Activated CD4-positive, alpha-beta T cell treated with anti-CD3 and anti-CD28 coated beads for 4 hours (primary cell): ENCODE results near the gene GRIA4.

ENCODE experiments used
- DNase-seq, 2 donors: peaks; one replicate each; pipeline ENCODE4 v3.0.0-alpha.2; 2020

The GRIA4 gene

DNA sequence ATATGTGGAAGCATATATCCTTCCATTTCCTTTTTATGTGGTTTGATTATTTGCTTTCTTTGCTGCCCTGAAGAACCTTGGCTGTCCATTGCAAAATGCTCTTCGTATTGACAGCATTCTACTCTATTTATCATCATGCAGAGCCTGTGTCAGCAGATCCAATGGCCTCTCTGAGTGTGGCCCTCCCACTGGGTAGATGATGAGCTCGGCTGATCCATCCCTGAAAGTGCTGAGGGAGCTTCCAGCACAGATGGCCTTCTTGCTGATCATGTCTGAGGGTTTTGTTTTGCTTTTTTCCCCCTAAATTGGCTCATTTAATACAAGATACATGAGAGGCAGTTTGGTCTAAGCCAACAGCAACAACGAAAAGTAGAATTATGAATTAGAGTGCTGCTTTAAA is 181.0 kb downstream of the GRIA4 start:
- no peak for DNase-seq

GRCh38 chr11:105793092-105793491 is 183.2 kb downstream of the GRIA4 start:
- DNase-seq: no peak

DNA sequence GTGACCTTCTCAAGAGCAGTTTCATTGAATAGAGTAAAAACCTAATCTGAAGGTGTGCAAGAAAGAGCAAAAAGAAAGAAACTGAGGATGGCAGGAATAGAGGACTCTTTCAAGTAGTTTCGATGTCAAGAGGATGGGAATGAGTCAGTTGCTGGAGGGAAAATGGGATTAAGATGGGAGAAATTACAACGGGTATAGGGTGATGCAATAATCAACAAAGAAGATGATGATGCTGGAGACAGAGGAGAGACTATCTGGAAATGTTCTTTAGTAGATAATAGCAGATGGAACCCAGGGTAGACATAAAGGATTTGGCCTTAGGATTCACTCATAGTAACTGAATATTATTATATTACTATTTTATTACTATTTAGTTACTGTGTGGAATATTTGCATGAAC is 189.4 kb downstream of the GRIA4 start:
- no peak for DNase-seq

DNA sequence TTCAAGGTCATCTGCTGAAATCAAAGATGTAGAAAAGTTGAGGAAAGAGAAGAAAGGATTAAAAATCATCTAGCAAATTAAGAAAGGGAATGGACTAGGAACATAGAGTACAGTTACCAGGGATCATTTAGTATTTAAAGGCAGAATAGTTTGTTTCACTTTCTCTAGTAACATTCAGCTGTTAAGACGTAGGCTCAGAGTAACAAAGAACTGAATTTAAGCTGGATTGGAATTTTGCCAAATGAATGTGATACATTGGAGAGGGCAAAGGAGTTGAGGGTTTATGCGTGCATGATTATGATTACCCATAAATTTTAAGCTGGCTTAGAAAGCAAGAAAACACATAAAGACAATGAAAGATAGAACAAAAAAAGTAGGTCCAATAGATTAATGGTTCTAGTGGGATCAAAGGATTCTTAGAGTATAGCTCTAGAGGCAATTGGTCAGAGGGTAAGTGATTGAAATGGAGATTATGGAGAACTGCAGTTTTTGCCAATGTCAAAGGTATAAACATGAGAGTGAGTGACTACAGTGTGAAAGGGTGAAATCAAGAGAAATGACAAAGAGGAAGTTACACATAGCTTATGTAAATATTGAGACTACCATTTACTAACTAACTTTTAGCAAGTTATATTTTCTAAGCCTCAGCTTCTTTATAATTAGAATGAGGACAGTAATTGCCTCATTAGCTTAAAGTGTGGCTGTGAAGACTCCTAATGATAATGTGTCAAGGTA is 190.0 kb downstream of the GRIA4 start:
- DNase-seq: no peak

- no peak for DNase-seq
Measured at GRCh38 chr11:105802390-105802789, 192.5 kb downstream of the GRIA4 start.

DNA sequence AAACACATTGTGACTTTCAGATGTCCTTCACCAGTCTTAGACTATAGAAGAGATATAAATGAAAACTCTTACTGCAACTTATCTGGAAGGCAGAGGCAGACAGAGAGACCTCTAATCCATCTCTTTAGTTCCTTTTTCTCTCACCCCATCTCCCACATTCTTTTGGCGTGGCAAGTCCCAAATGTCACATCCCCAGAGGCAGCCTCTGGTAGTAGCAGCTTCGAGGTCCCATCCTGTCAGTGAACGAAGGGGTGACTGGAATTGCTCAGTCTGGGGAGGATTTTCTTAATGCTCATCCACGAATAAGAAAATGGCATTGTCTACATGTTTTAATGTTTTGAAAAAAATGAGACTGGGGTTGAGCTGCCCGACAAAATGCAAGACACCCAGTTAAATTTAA is 201.4 kb downstream of the GRIA4 start:
- DNase-seq: no peak

DNA sequence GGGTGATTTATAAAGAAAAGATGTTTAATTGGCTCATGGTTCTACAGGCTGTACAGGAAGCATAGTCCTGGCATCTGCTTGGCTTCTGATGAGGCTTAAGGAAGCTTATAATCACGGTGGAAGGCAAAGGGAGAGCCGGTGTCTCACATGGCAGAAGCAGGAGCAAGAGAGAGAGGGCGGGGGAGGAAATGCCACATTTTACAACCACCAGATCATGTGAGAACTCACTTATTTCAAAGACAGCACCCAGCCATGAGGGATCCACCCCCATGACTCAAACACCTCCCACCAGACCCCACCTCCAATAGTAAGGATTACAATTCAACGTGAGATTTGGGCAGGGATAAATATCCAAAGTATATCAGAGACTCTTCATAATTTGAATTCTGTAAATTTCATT is 211.5 kb downstream of the GRIA4 start:
- DNase-seq: no peak

GRCh38 chr11:105821781-105822180 is 211.9 kb downstream of the GRIA4 start:
- no peak for DNase-seq

- DNase-seq: no peak
Measured at GRCh38 chr11:105823495-105824033, 213.7 kb downstream of the GRIA4 start.

- no peak for DNase-seq
Measured at GRCh38 chr11:105824457-105825013, 214.7 kb downstream of the GRIA4 start.

DNA sequence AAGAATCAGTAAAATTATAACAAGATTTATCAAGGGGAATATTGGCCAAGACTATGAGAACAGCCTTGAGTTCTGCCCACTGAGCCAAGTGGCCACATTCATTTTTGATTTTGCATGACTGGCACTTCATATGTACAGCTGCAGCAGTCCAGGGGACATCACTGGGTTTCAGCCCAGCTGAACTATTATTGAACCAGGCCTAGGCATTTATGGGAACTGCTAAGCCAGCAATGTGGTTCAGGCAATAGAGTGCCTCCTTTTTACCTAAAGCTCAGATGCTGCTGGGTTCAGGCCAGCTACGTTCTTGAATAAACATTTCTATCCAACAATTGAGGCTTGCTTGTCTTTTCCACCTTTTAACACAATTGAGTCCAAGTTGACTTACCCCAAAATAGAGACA is 215.3 kb downstream of the GRIA4 start:
- no peak for DNase-seq

DNA sequence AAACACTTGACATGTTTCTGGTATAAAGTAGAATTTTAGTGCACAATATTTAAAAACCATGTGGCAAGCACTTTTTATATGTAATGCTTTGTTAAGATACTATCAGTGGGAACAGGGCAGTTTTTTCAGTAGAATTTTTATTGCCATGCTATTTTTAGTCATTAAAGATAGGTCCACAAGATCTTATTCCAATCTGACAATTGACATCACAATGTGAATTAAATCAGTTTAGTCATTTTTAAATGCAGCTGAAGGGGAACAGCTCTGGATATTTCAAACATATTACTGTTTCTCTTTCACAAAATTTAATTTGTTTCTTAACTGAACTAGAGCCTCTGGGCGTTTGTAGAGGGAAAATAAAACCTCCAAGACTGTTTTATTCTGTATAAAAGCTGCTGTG is 218.0 kb downstream of the GRIA4 start:
- no peak for DNase-seq

DNA sequence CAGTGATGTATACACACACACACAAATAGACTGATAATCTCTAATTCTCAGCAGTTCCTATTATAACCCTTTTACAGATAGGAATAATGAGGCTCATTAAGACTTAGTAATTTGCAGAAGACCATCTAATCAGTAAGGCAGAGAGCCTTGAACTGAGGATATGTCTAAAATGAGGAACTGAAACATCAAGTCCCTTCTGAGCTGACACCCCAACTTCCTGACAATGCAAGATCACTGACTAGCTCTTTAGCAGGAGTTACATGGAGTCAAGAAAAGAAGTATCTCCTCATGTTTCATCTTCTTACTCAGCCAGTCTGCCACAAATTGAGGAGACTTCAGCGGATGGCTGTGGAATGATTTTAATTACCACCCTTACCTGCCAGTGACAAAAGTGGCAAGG is 219.2 kb downstream of the GRIA4 start:
- DNase-seq: no peak

GRCh38 chr11:105834461-105834860 is 224.6 kb downstream of the GRIA4 start:
- DNase-seq: no peak

DNA sequence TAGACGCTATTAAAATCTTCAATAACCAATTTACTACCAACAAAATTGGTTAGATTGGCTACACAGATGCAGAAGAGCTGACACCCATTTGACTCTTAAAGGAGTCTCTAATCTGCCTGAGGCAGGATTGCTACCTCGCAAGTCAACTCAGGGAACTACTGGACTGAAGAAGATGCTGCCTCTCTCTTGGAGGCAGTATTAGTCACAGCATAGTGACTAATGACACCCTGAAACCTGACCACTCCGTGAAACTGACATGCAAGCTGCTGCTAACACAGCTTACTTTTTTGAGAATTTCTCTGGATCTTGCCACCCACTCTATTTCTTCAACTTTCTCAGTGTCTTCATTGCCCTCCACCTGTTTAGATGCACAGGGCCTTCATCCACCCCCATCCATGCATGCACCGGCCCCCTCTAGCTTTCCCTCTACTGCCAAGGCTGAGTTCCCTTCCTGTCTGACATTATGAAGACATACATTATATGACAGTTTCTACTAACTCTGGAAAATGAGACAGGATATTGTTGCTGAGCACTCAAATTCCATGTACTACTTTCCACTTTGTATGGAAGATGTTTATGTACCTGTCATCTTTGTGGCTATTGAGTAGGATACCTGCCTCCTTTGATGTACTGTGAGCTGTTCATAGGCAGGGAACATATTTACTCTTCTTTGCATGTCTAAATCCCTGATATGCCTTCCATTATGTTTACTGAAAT is 229.0 kb downstream of the GRIA4 start:
- no peak for DNase-seq

DNA sequence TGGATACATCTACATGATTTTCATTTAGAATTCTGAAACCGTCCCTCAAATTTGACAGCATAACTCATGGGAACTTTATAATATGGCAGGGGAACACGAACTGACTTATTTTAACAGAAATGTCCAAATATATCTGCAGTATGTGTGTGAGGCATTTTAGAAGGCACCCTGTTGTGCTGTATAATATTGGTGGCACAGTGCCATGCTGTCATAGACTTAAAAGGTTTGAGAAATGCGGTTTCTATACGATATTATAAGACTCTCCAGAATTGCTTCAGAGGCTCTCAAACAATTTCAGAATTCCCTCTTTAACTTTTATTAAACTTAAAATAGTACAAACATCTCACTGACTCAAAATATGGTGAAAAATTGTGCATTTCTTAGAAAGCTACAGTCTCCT is 230.5 kb downstream of the GRIA4 start:
- no peak for DNase-seq

DNA sequence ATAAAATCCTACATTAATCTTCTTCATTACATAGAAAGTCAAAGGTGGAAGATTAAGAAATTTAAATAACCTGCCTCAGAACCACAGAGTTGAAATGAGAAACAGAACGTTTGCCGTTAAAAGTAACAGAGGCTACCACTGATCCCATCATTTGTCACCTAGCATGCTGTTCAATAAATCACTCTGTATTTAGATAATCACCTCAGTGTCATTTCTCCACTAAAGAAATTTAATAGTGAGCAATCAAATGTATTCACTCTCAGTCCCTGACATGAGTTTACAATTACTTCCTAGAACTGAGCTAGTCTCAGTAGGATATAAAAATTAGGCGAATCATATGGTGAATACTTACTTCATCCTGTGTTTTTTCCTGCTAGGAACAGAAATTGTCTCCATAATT is 242.5 kb downstream of the GRIA4 start:
- no peak for DNase-seq

DNA sequence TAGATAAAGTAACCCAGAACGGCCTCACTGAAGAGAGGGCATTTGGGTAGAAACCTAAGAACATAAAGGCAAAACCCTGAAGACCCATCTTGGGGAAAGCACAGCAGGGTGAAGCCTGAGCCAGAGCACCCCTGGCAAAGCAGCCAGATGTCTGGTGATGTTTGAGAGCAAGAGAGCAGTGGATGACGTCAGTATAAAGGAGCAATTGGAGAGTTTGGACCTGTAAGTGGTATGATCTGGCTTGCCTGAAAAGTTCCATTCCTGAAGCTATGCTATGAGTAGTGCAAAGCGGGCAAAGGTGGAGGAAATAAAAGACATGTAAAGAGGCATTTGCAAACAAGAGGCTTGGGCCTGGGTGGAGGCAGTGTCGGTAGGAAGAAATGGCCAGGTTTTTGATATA is 244.4 kb downstream of the GRIA4 start:
- no peak for DNase-seq

DNA sequence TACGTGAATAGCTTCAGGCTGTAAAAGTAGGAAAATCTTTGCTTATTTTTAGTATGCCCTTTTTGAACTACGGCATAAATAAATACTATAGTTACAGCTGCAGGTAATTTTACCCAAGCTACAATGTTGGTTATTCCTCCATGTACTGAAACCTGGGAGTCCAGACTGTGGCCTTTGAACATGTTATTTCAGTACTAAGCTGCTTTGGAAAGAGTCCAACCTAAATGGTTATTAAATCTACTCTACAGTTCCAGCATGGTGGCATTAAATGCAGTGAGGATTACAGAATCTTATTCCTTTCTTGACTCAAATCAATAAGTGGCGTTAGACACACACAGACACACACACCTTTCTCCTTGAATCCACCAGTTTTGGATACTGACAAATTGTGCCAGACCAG is 247.1 kb downstream of the GRIA4 start:
- DNase-seq: no peak

DNA sequence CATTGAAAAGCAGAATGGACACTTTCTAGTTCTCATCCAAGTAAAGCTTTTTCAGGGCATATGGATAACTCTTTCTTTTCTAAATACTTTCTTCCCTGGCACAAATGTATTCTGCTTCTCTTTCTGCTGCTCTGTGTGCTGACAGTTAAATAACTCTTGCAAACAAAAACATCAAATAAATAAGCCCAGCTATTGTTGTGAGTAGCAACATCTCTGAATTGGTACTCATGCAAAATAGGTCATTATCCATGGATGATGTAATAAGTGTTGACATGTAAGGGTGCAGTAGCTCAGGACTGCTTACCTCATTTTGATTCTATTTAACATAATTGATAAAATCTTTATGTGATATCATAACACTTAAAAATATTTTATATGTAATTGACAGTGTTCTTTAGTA is 247.9 kb downstream of the GRIA4 start:
- DNase-seq: no peak

DNA sequence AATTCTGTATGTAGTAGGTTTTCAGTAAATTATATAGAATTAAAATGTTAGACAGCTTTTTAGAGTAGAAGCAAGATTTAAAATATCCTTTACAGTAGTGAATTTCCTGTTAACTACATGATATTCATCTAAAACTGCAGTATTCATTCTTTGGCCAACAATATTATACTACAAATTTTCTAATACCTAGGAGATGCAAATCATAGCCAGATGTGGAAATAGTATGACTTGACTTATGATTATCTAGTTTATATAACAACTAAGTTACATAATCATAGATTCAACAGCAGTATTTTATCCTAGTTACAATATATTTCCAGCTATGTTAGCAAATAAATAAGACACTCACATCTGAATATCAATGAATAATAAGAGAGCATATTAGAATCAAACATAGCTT is 249.0 kb downstream of the GRIA4 start:
- no peak for DNase-seq

DNA sequence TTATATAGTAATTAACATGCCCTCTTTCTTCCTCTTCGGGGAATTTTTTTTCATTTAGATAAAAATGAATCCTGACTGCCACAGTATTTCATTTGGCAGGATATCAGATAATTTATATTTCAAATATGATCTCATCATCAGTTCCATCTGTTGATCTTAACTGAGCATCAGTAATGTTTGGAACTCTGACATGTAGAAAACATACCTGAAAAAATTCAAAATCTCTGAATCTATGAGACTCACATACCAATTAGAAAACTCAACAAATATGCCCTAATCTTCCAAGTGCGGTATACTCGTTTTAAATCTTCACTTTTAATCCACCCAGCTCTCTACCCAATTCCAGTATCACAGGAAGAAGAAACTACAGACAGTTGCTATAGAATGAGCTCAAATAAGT is 250.2 kb downstream of the GRIA4 start:
- DNase-seq: no peak

DNA sequence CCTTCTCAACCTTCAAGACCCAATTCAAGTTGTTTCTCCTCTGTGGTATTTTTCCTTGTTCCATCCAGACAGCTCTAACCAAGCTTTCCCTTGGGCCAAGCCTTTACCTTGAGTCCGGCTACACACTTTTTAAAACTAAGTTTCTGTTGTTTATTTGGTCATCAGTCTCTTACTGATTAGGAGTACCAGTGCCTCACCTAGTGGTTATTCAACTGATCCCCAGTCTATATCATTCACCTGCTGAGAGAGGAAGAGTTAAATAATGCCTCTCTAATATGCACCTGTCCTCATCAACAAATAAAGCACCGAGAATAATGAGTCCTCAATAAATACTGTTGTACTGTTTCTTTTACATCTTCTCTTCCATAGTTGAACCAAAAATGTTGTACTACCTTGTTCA is 251.4 kb downstream of the GRIA4 start:
- no peak for DNase-seq

DNA sequence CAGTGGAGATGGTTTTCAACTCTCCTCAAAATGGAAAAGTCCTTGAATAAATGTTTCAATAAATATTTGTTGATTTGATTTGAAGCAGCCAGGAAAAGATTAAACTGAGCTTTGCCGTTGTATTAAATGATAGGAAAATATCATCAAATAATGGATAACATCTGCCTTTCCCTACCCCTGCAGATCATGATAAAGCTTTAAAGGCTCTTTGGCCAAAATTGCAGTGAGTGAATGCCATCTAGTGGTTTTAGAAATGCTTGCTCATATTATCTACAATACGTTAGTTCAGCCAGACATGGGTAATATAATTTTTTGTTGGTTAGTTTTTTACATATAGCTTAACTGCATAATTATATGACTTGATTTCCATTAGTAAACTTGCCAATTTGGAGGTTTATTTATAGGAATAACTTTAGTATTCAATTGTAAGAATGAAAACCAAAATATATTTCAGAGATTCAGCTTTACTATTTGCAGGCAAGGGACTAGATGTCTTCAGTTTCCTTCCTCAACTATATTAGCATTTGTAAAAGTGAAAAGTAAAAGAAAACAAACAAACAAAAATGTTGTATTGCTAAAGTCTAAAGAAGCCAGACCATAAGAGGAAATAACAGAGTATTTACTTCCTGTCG is 253.0 kb downstream of the GRIA4 start:
- DNase-seq: no peak
